ENCODE data around the gene SLC38A2. TPM values are rescaled to one million over a fixed set of nuclear protein-coding genes. Genes with fewer than 3 reads are reported as not detected.

SLC38A2 gene
- total RNA-seq, 1 experiment from 2014 or later: 341 TPM

DNA sequence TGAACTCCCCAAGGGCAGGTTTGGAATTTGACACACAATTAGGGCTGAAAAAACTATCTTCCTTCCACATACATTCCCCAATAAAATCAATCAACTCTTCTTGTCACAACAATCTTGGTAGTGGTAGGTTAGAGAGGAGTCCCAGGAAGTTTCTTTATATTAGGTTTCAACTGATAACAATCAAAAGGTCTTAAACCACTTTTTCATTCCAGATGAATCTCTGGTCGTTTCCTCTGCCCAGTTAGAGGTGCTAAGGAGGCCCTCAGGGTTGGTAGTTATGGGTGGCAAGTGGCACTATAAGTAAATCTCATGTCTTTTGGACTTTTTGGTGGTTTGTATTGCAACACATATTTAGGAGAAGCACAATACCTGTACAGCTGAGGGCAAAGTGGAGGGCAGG lies 1.7 kb upstream of the SLC38A2 start:
- POLR2A ChIA-PET: no interaction called here
- CTCF ChIA-PET: no interaction called here
- intact Hi-C loops (cut with micrococcal nuclease; ENCODE audit: unreplicated experiment): loop anchor here (5.0 kb wide), 2 partner anchors 98 to 283 kb away; no protein-coding TSS in a partner anchor
- Histone ChIP-seq H3K36me3 (ENCODE audit: control insufficient read depth, insufficient read depth, low read length) (peaks cover 30% of the 10 kb centered on the region), H3K27me3 (ENCODE audit: control insufficient read depth, insufficient read depth, low read length) (no peaks in the 10 kb centered on the region), H3K4me1 (ENCODE audit: control insufficient read depth, insufficient read depth, low read length) (peaks cover 23% of the 10 kb centered on the region), H3K4me3 (ENCODE audit: low read depth in 2 of 2, low read length in 2 of 2) (peak overlapping the region; percentile 93 to 99; a peak in 3 of 4 replicates), H3K9me3 (ENCODE audit: control insufficient read depth, insufficient read depth, low read depth, low read length) (no peaks in the 10 kb centered on the region), H3K27ac (ENCODE audit: low read length) (peak overlapping the region; percentile 100)
- no peak for TF ChIP-seq CTCF (IDR thresholded peaks at IDR 0.05)
- no peak for TF ChIP-seq POLR2AphosphoS5 (IDR thresholded peaks at IDR 0.05; ENCODE audit: low read depth, low read length)
- TF ChIP-seq REST (IDR thresholded peaks at IDR 0.05; ENCODE audit: insufficient read depth in 1 of 2, low read depth in 2 of 2, low read length in 1 of 2): no peak
- no peak for TF ChIP-seq TCF7L2 (IDR thresholded peaks at IDR 0.05; ENCODE audit: low read depth, low read length)
- no peak for TF ChIP-seq SIN3A (IDR thresholded peaks at IDR 0.05; ENCODE audit: borderline replicate concordance, insufficient read depth, low read depth, low read length)
- ATAC-seq (no peak), DNase-seq (ENCODE audit: low read depth, low spot score) (no peak)
- in situ Hi-C loops (cut with HindIII; ENCODE audit: low pct_unique_long_range_greater_than_20kb, low sequenced_read_pairs): no loop called here
- no TSS peak for BruUV-seq (replicated peaks)

GRCh38 chr12:46373301-46374296 lies 1.0 kb upstream of the SLC38A2 start:
- H3K4me1 ChIP-seq (ENCODE audit: control insufficient read depth, insufficient read depth, low read length): peaks cover 30% of the 10 kb centered on the region
- no peaks in the 10 kb centered on the region for H3K27me3 ChIP-seq (ENCODE audit: control insufficient read depth, insufficient read depth, low read length)
- intact Hi-C loops (cut with micrococcal nuclease; ENCODE audit: unreplicated experiment): loop anchor here (5.0 kb wide), 2 partner anchors 99 to 284 kb away; no protein-coding TSS in a partner anchor
- DNase-seq (ENCODE audit: low read depth, low spot score) (no peak), ATAC-seq (peak; percentile 25)
- H3K4me3 ChIP-seq (ENCODE audit: low read depth in 2 of 2, low read length in 2 of 2): peak overlapping the region; percentile 93 to 99
- CTCF ChIA-PET: no interaction called here
- in situ Hi-C loops (cut with HindIII; ENCODE audit: low pct_unique_long_range_greater_than_20kb, low sequenced_read_pairs): no loop called here
- H3K36me3 ChIP-seq (ENCODE audit: control insufficient read depth, insufficient read depth, low read length): peaks cover 37% of the 10 kb centered on the region
- H3K27ac ChIP-seq (ENCODE audit: low read length): peak overlapping the region; percentile 100
- BruUV-seq (replicated peaks): TSS peak; percentile 95
- POLR2A ChIA-PET: interaction anchor here (0.6 to 1.3 kb wide), 2 partner anchors 26 to 286 kb away, joined by 3 to 17 read pairs; no protein-coding TSS in a partner anchor
- no peaks in the 10 kb centered on the region for H3K9me3 ChIP-seq (ENCODE audit: control insufficient read depth, insufficient read depth, low read depth, low read length)
- TF ChIP-seq POLR2AphosphoS5 (IDR thresholded peaks at IDR 0.05; ENCODE audit: low read depth, low read length): no peak
- TF ChIP-seq SIN3A (IDR thresholded peaks at IDR 0.05; ENCODE audit: borderline replicate concordance, insufficient read depth, low read depth, low read length): no peak
- TF ChIP-seq TCF7L2 (IDR thresholded peaks at IDR 0.05; ENCODE audit: low read depth, low read length): no peak
- no peak for TF ChIP-seq REST (IDR thresholded peaks at IDR 0.05; ENCODE audit: insufficient read depth in 1 of 2, low read depth in 2 of 2, low read length in 1 of 2)
- no peak for TF ChIP-seq CTCF (IDR thresholded peaks at IDR 0.05)
